HS-27A (cell line): Measurements from ENCODE around the gene CD14.
"Not testable (repeated sequence)": the region's sequence is repeated elsewhere in the genome, so short reads cannot be mapped to it uniquely, and the experiment has no call there.

ENCODE experiments used
- DNase-seq: peaks from one replicate; pipeline ENCODE4 v3.0.0-alpha.2; 2012; ENCODE audit warnings: low read depth, missing footprints

Gene CD14

DNA sequence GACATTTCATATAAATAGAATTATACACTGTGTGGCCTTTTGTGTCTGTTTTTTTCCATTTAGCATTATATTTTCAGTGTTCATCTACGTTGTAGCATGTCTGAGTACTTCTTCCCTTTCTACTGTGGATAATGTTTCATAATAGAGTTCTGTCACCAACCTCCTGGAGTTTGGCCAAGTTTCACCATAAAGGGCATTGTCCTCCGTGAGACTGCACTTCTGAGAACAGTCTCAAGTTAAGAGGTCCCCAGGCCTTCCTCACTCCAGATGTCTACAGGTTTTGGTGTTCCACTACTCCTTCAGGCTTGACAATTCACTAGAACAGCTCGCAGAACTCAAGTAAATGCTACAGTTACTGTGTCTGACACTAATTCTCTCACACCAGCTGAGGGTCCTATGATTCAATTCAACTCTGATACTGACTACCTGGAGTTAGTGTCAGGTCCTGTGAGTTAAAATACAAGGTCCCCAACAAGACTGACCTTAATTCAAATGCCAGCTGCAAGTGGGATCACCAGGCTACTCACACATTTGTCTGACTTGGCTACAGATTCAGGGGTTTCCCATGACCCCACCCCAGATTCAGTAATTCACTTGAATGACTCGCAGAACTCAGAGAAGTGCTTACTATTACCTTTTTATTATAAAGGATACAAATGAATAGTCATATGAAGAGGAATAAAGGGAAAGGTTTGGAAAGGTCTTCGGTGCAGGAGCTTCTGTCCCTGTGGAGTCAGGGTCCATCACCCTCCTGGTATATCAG lies 37.3 kb downstream of the CD14 start:
- DNase-seq = no peak

DNA sequence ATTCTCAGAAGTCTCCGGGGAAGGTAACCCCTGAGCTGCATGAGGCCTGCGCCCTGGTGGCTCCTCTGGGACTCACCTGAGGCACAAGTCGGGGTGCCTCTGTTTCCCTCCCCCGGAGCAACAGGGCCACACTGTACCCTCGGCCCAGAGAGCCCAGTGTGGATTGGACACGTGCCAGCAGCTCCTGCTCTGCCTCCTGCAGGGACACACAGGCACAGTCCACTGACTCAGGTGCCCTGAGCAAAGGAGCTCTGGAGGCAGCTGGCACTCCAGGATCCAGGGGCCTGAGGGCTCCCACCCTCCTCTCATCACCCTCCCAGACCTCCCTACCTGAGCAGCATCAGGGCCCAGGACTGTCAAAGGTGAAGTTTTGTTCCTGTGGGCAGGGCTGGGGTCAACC lies 38.8 kb downstream of the CD14 start:
- DNase-seq = no peak

DNA sequence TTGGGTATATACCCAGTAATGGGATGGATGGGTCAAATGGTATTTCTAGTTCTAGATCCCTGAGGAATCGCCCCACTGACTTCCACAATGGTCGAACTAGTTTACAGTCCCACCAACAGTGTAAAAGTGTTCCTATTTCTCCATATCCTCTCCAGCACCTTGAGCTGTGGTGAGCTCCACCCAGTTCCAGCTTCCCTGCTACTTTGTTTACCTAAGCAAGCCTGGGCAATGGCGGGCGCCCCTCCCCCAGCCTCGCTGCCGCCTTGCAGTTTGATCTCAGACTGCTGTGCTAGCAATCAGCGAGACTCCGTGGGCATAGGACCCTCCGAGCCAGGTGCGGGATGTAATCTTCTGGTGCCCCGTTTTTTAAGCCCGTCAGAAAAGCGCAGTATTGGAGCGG lies 39.9 kb downstream of the CD14 start:
- not testable (repeated sequence) for DNase-seq

DNA sequence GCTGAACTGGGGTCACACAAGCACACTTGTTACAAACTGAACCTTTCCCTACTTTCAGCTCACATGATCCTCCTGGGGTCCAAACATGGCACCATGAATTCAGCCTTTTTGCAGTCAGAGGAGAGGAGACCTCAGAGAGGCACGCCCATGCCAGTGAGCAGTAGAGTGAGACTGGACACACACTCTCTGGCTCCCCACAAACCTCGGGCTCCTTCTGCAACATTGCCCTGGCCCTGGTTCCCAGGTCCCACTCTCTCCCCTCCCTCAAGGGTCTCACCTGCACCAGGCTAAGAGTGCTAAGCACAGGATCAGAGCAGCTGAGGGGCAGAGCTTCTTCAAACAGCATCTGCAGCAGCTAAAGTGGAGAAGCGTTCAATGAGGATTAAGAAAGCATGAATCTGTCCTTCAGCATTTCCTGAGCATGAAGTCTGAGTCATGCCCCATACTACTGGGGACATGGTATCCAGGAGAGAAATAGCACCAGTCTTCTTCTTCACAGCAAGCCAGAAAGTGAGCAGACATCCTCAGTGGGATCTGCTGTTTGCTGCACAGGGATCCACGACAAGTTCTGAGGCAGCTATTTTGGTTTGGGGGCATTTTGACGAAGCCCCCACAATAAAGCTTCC lies 41.1 kb downstream of the CD14 start:
- DNase-seq = peak; percentile 23

DNA sequence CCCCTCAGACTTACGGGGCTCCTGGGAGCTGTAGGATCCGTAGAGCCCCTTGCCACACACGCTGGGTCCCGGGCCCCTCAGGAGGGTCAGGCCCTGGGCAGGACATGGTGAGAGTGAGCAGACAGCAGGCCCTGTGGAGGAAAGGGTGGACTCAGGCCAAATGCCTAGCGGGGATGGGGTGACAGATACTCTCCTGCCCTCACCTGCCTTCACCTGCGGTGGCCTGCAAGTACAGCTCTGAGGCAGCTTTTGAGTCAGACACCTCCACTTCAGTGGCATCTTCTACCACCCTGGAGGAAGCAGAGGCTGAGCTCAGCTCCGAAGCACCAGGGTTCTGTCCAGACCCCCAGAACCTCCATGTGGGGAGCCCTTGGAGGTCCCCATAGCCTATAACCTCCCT lies 42.1 kb downstream of the CD14 start:
- no peak for DNase-seq

DNA sequence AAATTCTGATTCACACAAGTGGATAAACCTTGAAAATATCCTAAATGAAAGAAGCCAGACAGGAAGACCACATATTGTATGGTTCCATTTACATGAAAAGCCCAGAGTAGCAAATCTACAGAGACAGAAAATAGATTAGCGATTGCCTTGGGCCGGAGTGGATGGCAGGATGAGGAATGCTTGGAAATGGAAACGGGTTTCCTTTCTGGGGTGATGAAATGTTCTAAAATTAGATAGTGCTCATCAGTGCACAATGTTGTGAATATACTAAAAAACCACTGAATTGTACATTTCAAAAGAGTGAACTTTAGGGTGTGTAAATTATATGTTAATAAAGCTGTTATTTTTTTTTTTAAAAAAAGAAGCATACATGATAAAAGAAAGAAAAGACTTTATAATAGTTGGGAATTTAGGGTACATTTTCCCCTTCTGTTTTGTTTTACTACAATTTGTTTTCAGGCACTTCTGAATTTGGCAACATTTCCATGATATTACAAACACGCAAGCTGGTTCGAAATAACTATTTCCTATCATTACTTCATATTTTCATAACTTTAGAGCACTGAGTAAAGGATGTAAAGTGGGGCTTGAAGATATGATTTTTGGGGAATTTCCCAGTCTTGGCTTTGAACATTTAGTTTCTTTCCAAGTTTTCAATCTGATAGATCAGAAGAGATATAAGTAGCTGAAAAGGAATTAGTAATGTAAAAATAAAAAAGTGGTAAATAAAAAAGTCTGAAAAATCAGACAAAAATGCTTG lies 44.5 kb downstream of the CD14 start:
- DNase-seq = no peak

DNA sequence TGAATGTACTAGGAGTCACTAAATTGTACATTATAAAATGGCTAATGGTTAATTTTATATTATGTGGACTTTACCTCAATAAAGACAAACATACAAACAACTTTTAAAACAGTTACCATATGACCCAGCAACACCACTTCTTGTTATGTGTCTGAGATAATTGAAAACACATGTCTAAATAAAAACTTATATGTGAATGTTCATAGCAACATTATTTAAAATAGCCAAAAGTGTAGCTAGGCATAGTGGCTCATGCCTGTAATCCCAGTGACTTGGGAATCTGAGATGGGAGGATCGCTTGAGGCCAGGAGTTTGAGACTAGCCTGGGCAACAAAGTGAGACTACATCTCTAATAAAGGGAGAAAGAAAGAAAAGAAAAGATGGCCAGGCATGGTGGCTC lies 45.5 kb downstream of the CD14 start:
- no peak for DNase-seq
